Measurements from ENCODE around the gene SPRR1A. TPM values are rescaled to one million over a fixed set of nuclear protein-coding genes. Genes with fewer than 3 reads are reported as not detected.

Gene SPRR1A, protein sequence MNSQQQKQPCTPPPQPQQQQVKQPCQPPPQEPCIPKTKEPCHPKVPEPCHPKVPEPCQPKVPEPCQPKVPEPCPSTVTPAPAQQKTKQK
- not detected for total RNA-seq

DNA sequence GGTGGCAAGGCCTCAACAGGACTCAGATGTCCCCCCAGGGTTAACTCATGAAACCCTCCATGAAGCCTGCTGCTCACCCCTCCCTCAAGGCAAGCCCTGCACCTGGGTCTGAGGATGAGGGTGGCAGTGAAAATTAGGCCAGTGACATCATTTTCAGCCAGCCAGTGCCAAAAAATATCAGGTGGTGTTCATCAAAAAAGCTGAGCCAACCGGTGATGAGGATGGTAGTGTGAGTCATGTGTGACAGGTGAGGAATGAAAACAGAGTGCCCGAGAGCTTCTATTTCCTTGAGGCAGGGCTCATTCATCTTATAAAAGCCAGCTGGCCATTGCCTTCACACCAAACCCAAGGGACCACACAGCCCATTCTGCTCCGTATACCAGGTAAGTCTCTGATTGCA is at the start of gene SPRR1A:
SPRR1A (plus strand) TSS at position 339 of the 400 bp plus-strand sequence. CDS start 1,150 bp downstream, outside the sequence.
- TF ChIP-seq, protein P1, sequence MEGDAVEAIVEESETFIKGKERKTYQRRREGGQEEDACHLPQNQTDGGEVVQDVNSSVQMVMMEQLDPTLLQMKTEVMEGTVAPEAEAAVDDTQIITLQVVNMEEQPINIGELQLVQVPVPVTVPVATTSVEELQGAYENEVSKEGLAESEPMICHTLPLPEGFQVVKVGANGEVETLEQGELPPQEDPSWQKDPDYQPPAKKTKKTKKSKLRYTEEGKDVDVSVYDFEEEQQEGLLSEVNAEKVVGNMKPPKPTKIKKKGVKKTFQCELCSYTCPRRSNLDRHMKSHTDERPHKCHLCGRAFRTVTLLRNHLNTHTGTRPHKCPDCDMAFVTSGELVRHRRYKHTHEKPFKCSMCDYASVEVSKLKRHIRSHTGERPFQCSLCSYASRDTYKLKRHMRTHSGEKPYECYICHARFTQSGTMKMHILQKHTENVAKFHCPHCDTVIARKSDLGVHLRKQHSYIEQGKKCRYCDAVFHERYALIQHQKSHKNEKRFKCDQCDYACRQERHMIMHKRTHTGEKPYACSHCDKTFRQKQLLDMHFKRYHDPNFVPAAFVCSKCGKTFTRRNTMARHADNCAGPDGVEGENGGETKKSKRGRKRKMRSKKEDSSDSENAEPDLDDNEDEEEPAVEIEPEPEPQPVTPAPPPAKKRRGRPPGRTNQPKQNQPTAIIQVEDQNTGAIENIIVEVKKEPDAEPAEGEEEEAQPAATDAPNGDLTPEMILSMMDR (IDR thresholded peaks at IDR 0.05; ENCODE audit: low read depth) = no peak

DNA sequence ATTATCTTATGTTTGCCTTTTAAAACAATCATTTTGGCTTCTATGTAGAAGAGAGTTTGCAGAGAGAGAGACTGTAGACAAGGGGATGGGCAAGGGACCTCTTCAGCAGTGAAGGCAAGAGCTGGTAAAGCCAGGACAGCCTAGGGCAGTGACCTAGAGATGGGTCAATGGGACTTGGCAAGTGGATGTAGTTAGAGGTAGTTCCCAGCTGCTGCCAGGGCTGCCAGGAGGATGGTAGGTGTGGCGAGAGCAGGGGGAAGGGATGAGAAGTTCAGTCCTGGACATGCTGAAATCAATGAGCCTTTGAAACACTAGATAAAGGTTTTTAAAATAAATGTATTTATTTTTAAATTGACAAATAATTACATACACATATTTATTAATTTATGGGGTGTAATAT is 43.3 kb upstream of the SPRR1A start:
- TF ChIP-seq, protein P1 (IDR thresholded peaks at IDR 0.05; ENCODE audit: low read depth) = no peak

DNA sequence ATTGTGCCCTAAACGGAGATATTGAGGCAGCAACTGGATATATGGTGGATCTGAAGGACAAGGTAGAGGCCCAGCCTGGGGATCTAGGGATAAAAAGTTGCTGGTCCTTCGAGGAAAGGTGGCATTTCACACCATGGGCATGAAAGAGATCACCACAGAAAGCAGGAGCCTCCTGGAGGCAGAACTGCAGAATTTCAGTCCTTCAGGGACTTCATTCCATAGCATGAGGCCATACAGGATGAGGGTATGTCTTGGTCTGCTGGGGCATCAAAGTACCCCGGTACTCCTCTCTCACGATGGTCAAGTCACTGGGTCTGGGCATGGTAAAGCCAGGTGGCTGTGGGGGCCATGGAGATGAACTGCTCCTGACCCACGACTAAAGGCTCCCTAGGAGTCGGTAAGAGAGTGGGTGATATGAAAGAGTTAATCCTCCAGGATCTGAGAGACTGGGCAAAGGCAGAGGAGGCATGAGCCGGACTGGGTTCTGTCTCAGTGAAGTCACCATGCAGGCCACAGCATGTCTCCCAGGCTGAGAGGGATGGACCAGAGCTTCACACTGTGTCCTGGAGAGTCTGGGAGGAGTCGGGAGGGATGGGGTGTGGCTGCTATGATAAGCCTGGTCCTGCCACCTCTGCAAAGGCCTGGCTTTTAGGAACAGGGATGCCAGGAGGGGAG is 42.7 kb upstream of the SPRR1A start:
- TF ChIP-seq, protein P1 (IDR thresholded peaks at IDR 0.05; ENCODE audit: low read depth) = no peak

DNA sequence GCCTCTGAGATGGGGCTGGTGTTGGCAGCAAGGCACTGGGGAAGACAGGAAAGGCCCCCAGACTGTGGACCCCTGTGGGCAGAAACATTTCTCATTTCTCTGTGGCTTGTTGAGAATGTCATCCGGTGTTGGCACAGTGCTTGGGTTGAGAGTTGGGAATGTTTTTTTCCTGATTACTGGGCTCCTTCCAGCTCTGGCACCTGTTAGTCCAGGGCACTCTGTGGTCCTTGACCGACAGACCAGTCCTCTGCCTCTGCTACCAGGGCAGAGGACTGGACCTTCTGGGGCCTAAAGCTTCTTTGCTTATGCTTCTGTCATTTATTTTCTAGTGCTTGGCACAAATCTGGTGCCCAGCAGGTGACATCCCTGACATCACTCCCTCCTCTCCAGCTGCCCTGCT is 41.7 kb upstream of the SPRR1A start:
- TF ChIP-seq, protein P1 (IDR thresholded peaks at IDR 0.05; ENCODE audit: low read depth) = no peak

DNA sequence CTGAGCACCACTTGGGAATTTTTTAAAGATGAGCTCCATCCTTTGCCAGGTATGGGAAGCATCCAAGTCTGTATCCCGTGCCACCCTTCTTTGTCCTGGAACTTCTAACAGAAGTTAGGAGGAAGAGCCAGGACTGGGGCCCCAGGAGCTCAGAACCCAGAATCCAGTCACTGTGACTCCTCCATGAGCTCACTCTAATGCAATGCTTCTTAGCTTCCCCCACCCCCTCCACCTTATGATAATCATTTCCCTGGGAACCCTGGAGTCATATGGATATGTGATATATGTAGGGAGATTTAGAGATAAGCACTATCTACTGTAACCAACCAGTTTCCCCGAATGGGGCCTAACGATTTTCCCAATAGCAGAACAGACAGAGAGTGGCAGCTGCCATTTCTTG is 37.6 kb upstream of the SPRR1A start:
- TF ChIP-seq, protein P1 (IDR thresholded peaks at IDR 0.05; ENCODE audit: low read depth) = no peak

DNA sequence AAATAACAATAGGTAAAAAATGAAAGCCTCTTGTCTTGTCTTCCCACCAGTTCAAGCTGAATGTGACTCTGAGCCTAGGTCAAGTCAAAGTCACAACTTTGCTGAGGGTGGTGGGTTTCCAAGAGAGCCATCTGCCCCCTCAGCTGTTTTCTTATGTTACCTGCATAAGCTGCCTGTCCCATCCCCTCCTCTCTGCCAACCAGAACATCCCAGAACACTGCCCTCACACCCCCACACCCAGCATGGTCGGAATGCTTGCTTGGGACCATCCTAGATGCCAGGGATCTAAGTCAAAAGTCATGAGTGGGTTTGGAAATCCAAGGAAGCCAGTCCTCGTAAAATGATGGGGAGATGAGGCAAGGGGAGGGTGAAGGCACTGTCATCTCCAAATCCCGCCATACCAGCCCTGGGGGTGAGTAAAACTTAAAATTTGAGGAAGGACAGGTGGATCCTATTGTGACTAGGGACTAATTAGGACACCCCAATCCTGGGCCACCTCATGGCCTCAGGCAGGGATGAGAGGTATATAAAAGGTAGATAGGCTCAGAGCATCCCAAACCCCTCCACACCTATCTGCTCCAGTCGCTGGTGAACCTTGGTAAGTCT is 37.1 kb upstream of the SPRR1A start, which contains the start of gene SPRR5:
SPRR5 (plus strand) TSS at position 556 of the 606 bp plus-strand sequence. CDS start 1,349 bp downstream, outside the sequence.
- TF ChIP-seq, protein P1 (IDR thresholded peaks at IDR 0.05; ENCODE audit: low read depth) = no peak

DNA sequence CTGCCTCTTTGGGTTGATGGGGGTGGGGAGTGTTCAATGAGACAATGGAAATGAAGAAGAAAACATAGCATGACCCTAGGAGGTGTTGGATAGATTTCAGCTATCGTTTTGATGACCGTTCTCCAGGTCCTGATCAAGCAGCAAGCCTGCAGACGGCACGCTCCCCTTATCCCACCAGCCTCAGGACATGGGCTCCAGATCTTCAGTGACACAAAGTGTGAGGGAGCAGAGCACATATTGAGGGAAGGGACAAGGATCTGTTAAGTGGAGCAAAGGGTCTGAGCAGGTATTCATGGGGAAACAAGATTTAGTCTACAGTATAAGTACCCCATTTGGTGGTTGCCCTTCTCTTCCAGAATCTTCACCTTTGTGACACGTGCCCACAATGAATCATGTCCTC is 32.2 kb upstream of the SPRR1A start:
- TF ChIP-seq, protein P1 (IDR thresholded peaks at IDR 0.05; ENCODE audit: low read depth) = no peak

Data from subcutaneous adipose tissue (tissue), 4 donors.